ENCODE results near the gene TACC2.
A peak's percentile ranks its signal among the peaks of the same experiment; 100 is the strongest.

TACC2 gene

GRCh38 chr10:122237331-122237990 lies 248.5 kb downstream of the TACC2 start:
- TF ChIP-seq CTCF (IDR thresholded peaks at IDR 0.05; ENCODE audit: low read depth, low read length): no peak
- no peak overlapping the region for H3K4me3 ChIP-seq (replicated peaks in 1 of 2; ENCODE audit: low read depth in 2 of 2, low read length in 2 of 2)
- DNase-seq (ENCODE audit: low read depth in 2 of 2): no peak

DNA sequence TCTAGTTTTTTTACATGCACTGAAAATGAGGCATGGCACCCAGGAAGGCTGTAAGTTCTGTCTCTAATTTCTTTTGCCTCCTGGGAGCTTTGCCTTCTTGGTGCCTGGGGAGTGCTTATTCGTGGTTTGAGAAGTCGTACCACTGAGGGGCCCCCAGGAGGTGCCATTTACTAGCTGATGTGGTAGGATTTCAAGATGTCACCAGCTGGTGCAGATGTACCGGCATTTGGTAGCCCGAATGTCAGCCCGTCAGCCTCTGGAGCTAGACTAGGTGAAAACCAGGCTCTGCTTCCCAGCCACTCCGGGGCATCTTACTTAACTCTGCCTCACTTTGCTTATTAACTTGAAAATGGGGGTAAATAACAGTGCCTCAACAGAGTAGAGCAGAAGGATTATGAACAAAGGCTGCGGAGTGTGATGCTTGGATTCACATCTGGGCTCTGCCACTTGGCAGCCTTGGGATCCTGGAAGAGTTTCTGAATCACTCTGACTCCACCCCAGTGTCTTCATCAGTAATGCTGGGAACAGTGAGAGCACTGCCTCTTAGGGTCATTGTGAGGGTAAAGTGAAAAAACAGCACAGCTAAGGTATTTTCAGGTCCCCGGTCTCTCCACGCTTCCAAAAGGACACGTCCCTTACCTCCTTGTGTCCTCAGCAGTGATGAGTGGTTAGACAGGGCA lies 250.8 kb downstream of the TACC2 start:
- H3K4me3 ChIP-seq (replicated peaks in 1 of 2; ENCODE audit: low read depth in 2 of 2, low read length in 2 of 2): no peak overlapping the region
- no peak for TF ChIP-seq CTCF (IDR thresholded peaks at IDR 0.05; ENCODE audit: low read depth, low read length)
- peak; percentile 39 to 47 for DNase-seq (ENCODE audit: low read depth in 2 of 2)

- DNase-seq (ENCODE audit: low read depth in 2 of 2): no peak
- no peak for TF ChIP-seq CTCF (IDR thresholded peaks at IDR 0.05; ENCODE audit: low read depth, low read length)
- no peak overlapping the region for H3K4me3 ChIP-seq (replicated peaks in 1 of 2; ENCODE audit: low read depth in 2 of 2, low read length in 2 of 2)
These were observed 251.4 kb downstream of the TACC2 start for GRCh38 chr10:122240401-122240800.

GRCh38 chr10:122241836-122242235 lies 252.9 kb downstream of the TACC2 start:
- no peak overlapping the region for H3K4me3 ChIP-seq (replicated peaks in 1 of 2; ENCODE audit: low read depth in 2 of 2, low read length in 2 of 2)
- DNase-seq (ENCODE audit: low read depth in 2 of 2): no peak
- no peak for TF ChIP-seq CTCF (IDR thresholded peaks at IDR 0.05; ENCODE audit: low read depth, low read length)

DNA sequence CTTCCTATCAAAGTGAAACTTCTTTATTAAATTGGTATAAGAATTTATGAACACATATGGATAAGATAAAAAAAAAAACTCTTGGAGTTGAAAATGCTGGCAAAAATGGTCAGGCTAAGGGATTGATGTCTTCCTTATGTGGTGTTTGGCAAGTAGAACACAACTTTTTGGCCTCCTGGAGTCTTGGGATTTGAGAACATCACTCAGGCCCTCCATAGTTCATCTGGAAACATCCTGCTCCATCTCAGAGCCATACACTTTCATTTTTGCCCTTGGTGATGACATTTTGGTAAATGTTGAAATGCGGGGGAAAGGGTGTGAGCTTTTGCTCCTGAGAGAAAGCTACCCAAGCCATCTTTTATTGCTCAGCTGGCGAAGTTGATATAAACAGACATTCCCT lies 254.6 kb downstream of the TACC2 start:
- no peak overlapping the region for H3K4me3 ChIP-seq (replicated peaks in 1 of 2; ENCODE audit: low read depth in 2 of 2, low read length in 2 of 2)
- no peak for TF ChIP-seq CTCF (IDR thresholded peaks at IDR 0.05; ENCODE audit: low read depth, low read length)
- DNase-seq (ENCODE audit: low read depth in 2 of 2): peak in 1 of 2 donors; percentile 41

DNA sequence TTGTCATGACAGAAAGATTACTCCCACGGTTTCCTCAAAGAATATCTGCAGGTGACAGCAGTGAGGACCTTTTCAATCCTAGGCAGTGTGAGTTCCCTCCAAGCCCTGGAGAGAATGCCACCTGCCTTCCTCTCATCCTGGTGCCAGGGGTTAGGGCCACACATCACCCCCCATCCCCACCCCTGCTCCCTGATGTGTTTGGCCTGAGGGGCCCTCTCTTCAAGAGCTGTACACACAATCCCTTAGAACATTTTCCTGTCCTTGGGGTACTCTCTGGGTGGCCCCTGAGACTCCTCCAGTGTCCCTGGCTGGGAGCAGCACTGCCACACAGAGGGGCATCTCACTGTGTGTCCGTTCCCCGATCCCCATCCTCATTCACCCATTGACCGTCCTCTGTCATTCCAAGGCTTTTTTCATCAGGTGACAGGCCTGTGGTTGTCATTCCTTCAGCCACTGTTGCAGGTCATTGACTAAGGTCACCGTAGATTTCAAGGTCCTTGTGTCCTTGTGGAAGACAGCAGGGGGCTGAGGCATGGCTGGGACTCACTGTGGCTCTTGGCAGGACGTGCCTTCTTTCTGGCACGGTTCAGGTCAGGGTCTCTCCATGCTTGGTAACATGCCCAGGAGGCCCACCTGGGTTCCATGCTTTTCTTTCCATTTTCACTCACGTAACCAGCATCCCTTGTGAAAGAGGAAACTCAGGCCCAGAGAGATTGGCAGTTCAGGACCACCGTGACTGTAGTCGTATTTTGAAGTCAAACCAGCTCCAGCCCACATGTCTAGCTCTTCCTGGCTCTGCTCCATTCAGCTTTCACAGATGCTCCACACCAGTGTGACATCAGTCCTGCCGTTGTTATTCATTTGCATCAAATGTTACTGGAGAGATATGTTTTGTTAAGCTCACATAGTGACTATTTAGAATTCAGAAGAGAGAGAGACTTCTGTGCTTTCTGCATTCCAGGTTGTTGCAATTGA lies 255.3 kb downstream of the TACC2 start:
- TF ChIP-seq CTCF (IDR thresholded peaks at IDR 0.05; ENCODE audit: low read depth, low read length): no peak
- H3K4me3 ChIP-seq (replicated peaks in 1 of 2; ENCODE audit: low read depth in 2 of 2, low read length in 2 of 2): no peak overlapping the region
- DNase-seq (ENCODE audit: low read depth in 2 of 2): no peak

Measured in cardiac fibroblast (primary cell).